DMS153 (cell line): ENCODE data around the gene CC2D2A.
A peak's percentile ranks its signal among the peaks of the same experiment; 100 is the strongest.
"Not testable (repeated sequence)": the region's sequence is repeated elsewhere in the genome, so short reads cannot be mapped to it uniquely, and the experiment has no call there.

Experiments
- DNase-seq: peaks from one replicate; lab custom pipeline; 2025; lab: John Stamatoyannopoulos, UW

The CC2D2A gene

DNA sequence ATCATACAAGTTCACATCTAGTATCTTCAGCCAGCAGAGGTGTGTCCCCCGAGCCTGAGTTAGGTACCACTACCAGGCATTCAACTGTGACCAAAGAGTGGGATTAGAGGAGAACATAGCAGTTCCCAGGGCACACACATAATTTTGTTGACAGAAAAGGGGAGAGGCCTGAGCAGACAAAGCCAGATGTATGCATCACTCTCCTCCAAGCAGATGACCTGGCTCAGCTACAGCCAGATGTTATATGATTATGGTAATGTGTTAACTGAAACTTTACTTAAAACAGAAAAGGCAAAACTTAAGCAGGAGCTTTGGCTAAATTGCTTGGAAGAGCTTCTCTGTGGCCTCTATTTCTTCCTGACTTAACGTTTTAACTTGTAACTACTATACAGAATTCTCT, 88.9 kb downstream of the CC2D2A start:
- DNase-seq: no peak

DNA sequence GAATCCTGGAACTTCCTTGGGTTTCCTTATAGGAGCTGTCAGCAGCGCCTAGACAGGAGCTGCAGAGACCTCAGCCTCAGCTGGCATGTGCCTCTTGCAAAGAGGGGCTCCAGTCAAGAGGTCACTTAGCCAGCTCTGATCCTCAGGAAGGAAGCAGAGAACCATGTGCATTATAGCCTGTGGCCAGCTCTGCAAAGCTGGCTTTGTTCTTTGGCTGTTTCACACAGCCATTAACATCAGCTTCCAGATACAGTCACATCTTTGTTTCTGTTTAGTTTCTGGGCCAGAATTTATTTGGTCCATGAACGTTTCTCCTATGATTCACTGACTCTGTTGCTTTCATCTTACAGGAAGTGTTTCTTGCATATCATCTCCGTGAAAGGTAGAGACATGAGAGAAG, 92.4 kb downstream of the CC2D2A start:
- no peak for DNase-seq

DNA sequence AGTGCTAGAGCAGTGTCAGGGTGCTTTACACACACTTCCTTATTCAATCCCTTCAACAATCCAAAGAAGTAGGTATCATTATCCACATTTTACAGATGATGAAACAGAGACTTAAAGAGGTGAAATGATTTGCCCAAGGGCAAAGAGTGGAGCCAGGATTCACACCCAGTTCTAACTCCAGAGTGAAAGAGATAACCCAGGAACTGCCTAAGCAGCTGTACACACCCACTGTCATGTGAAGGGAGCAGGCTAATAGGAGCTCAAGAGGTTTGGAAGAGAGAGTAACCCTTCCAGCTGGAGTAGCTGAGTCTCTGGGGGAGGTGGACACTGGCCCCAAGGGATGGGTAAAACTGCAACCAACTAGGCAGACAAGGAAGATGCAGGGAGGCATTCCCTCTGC, 92.9 kb downstream of the CC2D2A start:
- no peak for DNase-seq

DNA sequence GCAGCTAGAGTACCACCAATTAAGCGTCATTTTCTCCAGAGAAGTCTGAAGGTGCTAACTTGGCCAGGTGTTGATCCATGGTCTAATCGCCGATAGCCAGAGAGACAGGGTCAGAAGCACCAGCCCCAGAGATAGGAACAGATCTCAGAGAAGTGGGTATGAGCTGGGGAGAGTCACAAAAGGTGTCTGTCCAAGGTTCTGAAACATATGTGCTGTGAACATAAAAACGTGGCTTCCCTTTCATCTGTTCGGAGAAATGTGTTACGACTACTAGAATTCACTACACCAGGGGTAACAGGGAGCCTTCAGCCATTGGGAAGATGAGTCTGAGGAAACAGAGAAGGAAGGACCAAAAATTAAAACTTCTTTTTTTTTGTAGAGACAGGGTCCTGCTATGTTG, 94.2 kb downstream of the CC2D2A start:
- no peak for DNase-seq

DNA sequence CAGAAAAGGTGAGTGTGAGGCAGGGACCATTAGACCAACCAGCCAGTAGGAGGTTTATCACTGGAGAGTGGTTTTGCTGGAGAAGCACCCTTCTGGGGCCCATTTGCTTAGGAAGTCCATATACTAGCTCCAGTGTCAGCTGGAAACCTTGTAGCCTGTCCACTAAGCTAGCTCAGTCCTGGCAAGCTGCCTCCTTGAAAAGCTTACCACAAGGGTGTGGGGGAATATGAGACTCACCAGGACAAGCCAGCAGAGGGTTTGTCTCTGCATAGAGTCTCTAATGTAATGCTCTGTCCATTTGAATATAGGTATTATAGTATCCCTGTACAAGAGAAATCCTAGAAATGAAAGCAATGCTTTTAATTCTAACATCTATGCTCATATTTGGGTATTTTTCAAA, 99.1 kb downstream of the CC2D2A start:
- DNase-seq: no peak

DNA sequence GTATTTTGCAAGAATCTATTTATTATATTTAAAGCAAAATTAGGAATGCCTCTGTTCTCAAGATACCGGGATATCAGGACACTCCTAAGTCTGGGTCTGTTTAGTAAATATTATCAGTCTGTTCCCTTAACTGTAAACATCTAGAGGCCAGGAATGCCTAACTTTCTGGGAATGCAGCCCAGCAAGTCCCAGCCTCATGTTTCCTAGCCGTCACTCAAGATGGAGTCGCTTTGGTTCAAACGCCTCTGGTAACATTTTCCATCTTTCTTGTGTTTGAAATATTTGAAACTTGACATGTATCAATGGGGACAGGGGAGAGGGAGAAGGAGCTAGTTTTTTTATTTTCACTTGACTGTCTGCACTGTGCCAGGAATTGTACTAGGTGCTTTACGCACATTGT, 100.1 kb downstream of the CC2D2A start:
- DNase-seq: no peak

DNA sequence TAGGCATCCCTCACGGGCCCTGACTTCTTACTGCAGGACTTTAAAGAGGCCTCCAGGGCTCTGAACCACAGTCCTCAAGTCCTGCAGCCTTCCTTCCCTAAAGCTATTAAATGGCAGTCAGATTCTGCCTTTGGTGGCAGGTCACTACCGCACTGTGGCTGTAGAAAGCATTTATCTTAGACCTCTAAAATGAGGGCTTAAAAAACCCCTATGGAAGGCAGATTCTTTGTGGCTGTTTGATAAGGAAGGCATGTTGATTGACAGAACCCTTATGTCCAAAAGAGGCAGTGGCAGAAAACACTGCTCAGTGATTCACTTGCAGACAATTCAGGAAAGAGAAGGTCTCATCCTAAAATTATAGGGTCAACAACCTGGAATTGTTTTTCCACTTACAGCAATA, 106.3 kb downstream of the CC2D2A start:
- DNase-seq: no peak

DNA sequence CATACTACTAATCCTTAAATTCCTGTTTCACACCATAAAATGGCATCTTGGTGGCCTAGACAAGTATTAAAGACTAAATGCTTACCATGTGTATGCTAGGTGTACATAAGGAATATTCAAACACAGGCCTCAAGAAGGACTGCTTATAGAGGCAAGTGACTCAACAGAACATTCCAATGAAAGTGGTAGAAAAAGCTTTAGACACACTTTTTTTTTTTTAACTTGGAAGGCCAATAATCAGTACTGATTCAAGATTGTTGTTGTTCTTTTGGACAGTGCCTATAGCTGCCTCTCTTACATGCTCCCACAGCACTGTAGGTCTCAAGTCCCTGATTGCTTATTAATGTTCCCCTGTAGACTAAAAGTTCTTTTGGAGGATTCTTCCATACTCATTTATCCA, 107.8 kb downstream of the CC2D2A start:
- no peak for DNase-seq

DNA sequence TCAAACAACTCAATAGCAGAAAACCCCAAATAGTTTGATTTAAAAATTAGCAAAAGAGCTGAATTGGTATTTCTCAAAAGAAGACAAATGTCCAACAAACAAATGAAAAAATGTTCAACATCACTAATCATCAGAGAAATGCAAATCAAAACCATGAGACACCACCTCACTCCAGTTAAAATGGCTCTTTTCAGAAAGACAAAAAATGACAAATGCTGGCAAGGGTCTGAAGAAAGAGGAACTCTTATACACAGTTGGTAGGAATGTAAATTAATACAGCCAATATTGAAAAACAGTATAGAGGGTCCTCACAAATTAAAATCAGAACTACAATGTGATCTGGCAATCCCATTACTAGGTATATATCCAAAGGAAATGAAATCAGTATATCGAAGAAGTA, 115.1 kb downstream of the CC2D2A start:
- DNase-seq: no peak

DNA sequence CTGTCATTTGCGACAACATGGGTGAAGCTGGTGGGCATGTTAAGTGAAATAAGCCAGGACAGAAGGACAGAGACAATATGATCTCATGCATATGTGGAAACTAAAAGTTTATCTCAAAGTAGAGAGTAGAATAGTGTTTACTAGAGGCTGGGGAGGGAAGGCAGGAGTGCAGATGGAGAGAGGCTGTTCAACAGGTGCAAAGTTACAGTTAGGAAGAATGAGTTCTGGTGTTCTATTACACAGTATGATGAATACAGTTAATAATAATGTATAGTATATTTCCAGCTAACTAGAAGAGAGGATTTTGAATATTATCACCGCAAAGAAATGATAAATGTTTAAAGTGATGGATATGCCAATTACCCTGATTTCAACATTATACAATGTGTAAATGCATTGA, 115.6 kb downstream of the CC2D2A start:
- no peak for DNase-seq

DNA sequence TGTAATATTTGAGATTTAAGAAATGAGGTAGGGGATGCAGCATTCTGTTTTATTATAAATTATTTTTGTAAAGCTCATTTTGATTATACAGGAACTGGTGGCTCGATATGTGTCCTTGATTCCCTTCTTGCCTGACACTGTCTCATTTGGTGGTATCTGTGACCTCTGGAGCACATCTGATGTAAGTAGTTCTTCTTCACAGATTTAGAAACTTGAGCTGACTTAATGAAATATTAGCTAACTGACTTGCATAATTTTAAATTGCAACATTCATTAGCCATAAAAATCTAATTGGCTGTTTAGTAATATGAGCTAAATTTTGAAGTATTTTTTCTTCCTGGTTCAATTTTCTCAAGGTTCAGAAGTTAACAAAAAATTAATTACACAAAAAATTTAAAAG, 116.4 kb downstream of the CC2D2A start:
- no peak for DNase-seq

DNA sequence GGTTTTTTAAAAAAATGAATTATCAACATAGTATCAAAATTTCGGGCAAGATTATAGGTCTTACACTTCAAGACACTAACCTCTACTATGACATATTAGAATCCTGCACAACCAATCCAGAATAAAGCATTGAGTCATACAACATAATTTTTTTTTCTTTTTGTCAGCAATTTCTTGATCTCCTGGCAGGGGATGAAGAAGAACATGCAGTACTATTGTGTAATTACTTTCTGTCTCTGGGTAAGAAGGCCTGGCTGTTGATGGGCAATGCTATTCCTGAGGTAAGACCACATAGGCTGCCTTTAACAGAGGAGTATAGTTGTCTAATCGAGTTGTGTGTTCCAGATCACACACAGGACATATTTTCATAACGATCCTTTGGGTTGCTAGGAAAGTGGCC, 118.0 kb downstream of the CC2D2A start:
- no peak for DNase-seq

DNA sequence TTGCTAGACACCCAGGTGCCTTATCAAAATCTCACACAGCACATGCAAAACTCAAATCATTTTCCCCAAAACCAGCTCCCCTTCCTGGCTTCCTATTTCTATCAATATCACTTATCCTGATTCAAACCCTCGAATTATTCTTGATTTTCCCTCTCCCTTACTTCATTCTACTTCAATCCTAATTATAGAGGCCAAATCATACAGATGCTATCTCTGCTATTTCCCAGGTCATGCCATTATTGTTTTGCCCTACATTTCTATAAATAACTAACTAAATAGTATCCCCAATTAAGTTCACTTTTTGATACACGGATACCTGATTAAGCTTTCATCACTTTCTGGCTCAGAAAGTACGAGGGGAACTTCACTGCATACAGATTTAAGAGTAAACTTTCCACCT, 123.1 kb downstream of the CC2D2A start:
- DNase-seq: no peak

DNA sequence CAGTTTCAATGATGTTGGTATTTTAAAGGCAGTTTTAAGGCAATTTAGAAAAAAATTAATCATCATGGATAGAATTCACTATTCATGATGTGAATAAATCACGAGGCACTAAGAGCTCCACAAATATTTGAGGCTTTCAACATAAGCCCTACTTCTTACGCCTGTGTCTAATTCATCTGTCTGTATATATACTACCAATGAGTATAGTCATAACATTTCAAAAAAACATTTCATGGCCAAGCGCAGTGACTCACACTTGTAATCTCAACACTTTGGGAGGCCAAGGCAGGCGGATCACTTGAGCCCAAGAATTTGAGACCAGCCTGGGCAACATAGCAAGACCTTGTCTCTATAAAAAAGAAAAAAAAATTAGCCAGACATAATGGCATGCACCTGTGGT, 129.0 kb downstream of the CC2D2A start:
- no peak for DNase-seq

DNA sequence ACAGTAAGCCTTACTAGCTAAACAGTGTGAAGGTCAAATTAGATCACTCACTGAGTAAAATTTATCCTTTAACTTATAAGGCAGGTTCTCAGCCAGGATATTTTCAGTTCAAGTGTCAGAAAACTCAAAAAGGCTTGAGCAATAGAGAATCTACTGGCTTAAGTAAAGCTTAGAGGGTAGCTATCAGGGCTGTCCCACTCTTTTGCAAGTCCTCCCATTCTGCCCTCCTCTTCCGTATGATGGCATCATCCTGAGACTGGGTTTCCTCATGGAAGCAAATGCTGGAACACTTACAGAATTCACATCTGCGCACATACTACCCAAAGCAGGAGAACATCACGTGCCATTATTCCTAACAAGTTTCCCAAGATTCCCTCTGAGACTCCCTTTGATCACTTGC, 130.5 kb downstream of the CC2D2A start:
- DNase-seq: no peak

DNA sequence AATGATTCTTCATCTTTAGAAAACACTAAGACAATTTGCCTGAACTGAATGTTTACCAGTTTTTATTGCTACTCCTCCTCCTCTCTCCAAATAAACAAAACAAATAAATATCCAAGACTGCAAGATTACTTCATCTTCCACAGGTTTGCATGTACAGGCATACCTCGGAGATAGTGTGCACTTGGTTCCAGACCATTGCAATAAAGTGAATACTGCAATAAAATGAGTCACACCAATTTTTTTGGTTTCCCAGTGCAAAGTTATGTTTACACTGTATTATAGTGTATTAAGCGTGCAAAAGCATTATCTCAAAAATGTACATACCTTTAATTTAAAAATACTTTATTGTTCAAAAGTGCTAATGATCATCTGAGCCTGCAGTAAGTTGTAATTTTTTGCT, 132.2 kb downstream of the CC2D2A start:
- DNase-seq: no peak

DNA sequence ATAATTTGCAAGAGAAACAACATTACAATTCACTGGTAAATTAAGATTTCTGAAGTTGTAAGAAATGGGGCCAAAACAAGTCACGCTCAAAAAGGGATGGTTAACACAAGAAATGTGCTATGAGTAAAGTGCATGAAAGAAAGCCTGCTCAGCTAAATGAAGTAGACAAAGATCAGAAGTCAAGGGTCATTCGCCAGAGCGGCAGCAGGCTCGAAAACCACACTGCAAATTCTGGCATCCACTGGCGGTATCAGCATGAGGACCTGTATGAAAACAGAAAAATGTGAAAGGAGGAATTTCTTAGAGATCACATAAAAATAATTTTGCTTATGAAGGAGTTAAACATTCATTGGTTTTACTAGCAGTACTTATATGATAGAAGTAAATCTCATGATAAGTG, 135.9 kb downstream of the CC2D2A start:
- DNase-seq: no peak

DNA sequence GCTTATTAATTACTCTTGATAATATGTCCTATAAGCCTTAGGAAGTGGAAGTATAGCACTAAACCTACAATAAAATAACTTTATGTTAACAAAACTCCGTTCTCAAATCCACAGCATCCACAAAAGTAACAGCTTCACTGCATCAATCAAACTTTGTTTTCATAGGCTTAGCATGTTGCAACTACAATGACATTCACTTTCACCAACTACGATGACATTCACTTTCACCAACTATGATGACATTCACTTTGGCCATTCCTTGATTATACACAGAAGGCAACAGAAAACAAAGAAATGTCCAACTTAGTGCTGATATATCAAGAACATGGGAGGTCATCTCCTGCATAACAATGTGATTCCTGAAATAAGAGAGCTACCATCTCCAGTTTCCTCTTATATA, 141.2 kb downstream of the CC2D2A start:
- no peak for DNase-seq

DNA sequence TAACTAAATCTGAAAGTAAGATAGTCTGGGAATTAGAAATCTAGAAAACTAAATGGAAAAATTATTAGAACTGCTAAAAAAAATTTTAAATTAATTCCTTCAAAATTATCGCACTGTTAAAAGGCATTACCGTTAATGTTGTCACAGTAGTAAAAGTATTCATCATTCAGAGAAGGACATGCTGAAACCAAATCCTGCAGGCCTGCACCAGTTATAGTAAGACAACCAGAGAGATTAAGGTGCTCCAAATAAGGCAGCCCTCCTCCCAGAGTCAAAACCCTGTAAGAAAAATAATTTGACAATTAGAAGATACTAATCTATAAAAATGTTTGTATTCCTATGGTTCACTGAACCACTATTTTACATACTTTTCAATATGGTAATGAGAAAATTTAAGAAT, 142.5 kb downstream of the CC2D2A start:
- no peak for DNase-seq

DNA sequence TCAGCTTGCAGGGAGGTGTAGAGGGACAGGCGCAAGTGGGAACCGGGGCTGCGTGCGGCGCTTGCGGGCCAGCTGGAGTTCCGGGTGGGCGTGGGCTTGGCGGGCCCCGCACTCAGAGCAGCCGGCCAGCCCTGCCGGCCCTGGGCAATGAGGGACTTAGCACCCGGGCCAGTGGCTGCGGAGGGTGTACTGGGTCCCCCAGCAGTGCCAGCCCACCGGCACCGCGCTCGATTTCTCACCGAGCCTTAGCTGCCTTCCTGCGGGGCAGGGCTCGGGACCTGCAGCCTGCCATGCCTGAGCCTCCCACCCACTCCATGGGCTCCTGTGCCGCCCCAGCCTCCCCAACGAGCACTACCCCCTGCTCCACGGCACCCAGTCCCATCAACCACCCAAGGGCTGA, 145.2 kb downstream of the CC2D2A start:
- not testable (repeated sequence) for DNase-seq

DNA sequence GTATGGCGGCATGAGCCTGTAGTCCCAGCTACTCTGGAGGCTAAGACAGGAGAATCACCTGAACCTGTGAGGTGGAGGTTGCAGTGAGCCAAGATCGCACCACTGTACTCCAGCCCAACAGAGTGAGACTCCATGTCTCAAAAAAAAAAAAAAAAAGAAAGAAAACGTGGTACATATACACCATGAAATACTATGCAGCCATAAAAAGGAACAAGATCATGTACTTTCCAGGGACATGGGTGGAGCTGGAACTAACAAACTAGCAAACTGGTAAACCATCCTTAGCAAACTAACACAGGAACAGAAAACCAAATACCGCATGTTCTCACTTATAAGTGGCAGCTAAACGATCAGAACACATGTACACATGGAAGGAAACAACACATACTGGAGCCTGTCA, 147.7 kb downstream of the CC2D2A start:
- DNase-seq: not testable (repeated sequence)

DNA sequence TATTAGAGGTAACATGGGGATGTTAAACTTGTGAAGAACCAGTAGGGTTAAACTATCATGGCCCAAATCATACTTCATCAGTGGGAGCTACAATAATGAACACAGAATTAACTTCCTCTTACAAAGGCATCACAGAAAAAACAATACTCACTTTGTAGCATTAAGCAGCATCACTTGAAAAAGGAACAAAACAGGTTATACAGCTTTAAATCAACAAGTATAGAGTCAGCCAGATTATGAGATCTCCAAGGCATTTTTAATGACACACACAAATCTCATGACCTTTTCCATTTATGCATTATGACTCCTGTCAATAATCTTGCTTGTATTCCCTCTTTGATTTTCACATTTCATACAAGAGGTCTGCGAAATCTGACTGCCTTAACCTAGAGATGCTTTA, 167.1 kb downstream of the CC2D2A start:
- no peak for DNase-seq

DNA sequence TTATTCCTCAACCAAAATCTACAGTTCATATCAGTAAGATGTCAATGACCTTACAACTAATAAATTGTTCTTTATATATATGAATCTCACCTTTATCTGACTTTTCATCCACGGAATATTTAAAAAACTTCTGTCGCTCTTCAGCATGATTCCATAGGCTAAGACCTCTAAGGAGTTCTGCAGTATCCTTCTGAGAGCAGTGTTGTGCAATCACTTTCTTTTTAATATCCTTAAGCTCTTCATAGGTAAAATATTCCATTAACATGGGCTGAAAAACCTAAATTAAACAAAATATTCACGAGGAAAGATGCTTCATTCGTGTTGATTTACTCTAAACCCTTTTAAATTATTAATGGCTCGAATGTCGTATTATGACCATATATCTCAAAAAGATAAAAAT, 168.7 kb downstream of the CC2D2A start:
- no peak for DNase-seq

DNA sequence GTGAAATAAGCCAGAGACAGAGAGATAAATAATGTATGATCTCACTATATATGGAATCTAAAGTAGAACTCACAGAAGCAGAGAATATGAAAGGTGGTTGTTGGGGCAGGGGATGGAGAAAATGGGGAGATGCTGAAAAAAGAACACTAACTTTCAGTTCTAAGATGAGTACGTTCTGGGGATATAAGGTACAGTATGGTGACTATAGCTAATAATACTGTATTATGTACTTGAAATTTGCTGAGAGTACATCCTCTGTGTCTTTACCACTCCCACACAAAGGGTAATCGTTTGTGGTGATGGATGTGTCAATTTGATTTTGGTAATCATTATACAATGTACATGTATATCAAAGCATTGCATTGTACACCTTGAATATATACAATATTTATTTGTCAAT, 178.9 kb downstream of the CC2D2A start:
- DNase-seq: no peak

DNA sequence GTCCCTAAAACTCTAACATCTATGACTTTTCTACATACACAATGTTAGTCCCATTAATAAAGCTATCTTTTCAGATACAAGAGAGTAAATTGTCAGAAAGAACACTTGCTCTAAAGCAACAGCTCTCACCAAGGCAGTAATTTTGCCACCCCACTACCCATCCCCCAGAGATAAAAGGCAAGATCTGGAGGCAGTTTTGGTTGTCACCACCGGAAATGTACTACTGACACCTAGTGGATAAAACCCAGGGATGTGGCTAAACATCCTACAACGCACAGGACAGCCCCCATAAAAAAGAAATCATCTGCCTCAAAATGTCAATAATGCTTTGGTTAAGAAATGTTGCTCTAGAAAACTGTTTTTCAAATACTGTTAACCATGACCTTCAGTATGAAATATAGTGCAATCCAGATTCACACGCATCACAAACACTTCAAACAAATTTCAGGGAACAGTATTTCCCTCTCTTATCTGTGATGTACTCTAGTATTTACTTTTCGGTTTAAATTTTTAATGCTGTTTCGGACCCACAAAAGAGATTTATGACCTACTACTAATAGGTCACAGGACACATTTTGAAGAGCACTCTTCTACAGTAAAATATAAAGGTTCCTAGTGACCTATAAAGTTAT, 180.3 kb downstream of the CC2D2A start:
- peak; percentile 72 for DNase-seq
